HFFc6 (cell line): ENCODE results near the gene GJA1. TPM values are rescaled to one million over a fixed set of nuclear protein-coding genes. Genes with fewer than 3 reads are reported as not detected.

ENCODE experiments used
- DNase-seq: peaks from one replicate; pipeline ENCODE4 v3.0.0-alpha.2; 2018
- H3K27ac Mint-ChIP-seq: 2 replicates; pipeline ENCODE4 v1.8.0; 2020; ENCODE audit warnings: mild to moderate bottlenecking, mixed read lengths
- H3K27me3 Mint-ChIP-seq: 2 replicates; pipeline ENCODE4 v1.8.0; 2021; ENCODE audit warnings: mild to moderate bottlenecking, moderate library complexity, mixed read lengths; ENCODE audit not compliant: insufficient read depth
- H3K36me3 Mint-ChIP-seq: 2 replicates; pipeline ENCODE4 v1.8.0; 2021; ENCODE audit warnings: low read depth, mixed read lengths
- H3K4me1 Mint-ChIP-seq: 2 replicates; pipeline ENCODE4 v1.8.0; 2020; ENCODE audit warnings: low read depth, mixed read lengths
- H3K4me3 Mint-ChIP-seq: 2 replicates; pipeline ENCODE4 v1.8.0; 2020; ENCODE audit warnings: mild to moderate bottlenecking, moderate library complexity, mixed read lengths
- H3K9me3 Mint-ChIP-seq: 2 replicates; pipeline ENCODE4 v1.8.0; 2020; ENCODE audit warnings: mild to moderate bottlenecking, mixed read lengths
- CTCF ChIP-seq: fragments of 200-600 bp; sonication (generic); IDR thresholded peaks from 2 replicates; pipeline ENCODE4 v1.5.0; 2021; ENCODE audit warnings: antibody characterized with exemption, mild to moderate bottlenecking
- total RNA-seq, 6 experiments: library from RNA; stranded (reverse); fragmentation: NEBNext Ultra II Directional; extraction: Animal tissue kit (Norgen Biotek cat#: 25700); gene quantifications; 2 replicates in 1 of 6; 3 replicates in 5 of 6; pipeline ENCODE4 v1.2.3, GENCODE V29; 2021

GJA1 gene
- total RNA-seq, 6 experiments from 2014 or later: 80.6 to 96.4 (median 87.7) TPM

- Mint-ChIP-seq H3K9me3 (no peaks in the 10 kb centered on the region), H3K4me1 (peaks cover 50% of the 10 kb centered on the region), H3K27ac (peak overlapping the region; percentile 22; the same call in 1 of the 2 replicates), H3K4me3 (no peak overlapping the region), H3K27me3 (peaks cover 2% of the 10 kb centered on the region; the same call in 1 of the 2 replicates), H3K36me3 (peaks cover 5% of the 10 kb centered on the region; the same call in 1 of the 2 replicates)
- no peak for DNase-seq
- no peak for TF ChIP-seq CTCF
Observed at GRCh38 chr6:121434037-121434770, 1.2 kb upstream of the GJA1 start.

- Mint-ChIP-seq H3K4me3 (peak overlapping the region; percentile 96), H3K36me3 (peaks cover 6% of the 10 kb centered on the region), H3K27me3 (peaks cover 2% of the 10 kb centered on the region; the same call in 1 of the 2 replicates), H3K4me1 (peaks cover 54% of the 10 kb centered on the region), H3K27ac (peak overlapping the region; percentile 96), H3K9me3 (no peaks in the 10 kb centered on the region)
- DNase-seq: no peak
- no peak for TF ChIP-seq CTCF
Observed at GRCh38 chr6:121436274-121436857, 920 bp downstream of the GJA1 start.

- Mint-ChIP-seq H3K36me3 (peaks cover 10% of the 10 kb centered on the region), H3K27me3 (peaks cover 2% of the 10 kb centered on the region; the same call in 1 of the 2 replicates), H3K4me3 (peak overlapping the region; percentile 96), H3K9me3 (no peaks in the 10 kb centered on the region), H3K27ac (peak overlapping the region; percentile 96), H3K4me1 (peaks cover 62% of the 10 kb centered on the region)
- DNase-seq: peak; percentile 21
- no peak for TF ChIP-seq CTCF
Observed at GRCh38 chr6:121436960-121437850, 1.8 kb downstream of the GJA1 start.

- H3K4me3 Mint-ChIP-seq: peak overlapping the region; percentile 96
- peaks cover 2% of the 10 kb centered on the region; the same call in 1 of the 2 replicates for H3K27me3 Mint-ChIP-seq
- peaks cover 10% of the 10 kb centered on the region for H3K36me3 Mint-ChIP-seq
- H3K27ac Mint-ChIP-seq: peak overlapping the region; percentile 96
- H3K4me1 Mint-ChIP-seq: peaks cover 67% of the 10 kb centered on the region
- no peak for TF ChIP-seq CTCF
- peak; percentile 69 for DNase-seq
- no peaks in the 10 kb centered on the region for H3K9me3 Mint-ChIP-seq
Observed at GRCh38 chr6:121437851-121438651, 2.6 kb downstream of the GJA1 start.

- H3K9me3 Mint-ChIP-seq: no peaks in the 10 kb centered on the region
- no peak for DNase-seq
- TF ChIP-seq CTCF: no peak
- peaks cover 10% of the 10 kb centered on the region for H3K36me3 Mint-ChIP-seq
- peak overlapping the region; percentile 96 for H3K4me3 Mint-ChIP-seq
- peaks cover 2% of the 10 kb centered on the region; the same call in 1 of the 2 replicates for H3K27me3 Mint-ChIP-seq
- peak overlapping the region; percentile 96 for H3K27ac Mint-ChIP-seq
- peaks cover 72% of the 10 kb centered on the region for H3K4me1 Mint-ChIP-seq
Observed at GRCh38 chr6:121438869-121439268, 3.4 kb downstream of the GJA1 start.
